ENCODE measurements around the gene TAPBP. TPM values are rescaled to one million over a fixed set of nuclear protein-coding genes. Genes with fewer than 3 reads are reported as not detected.

Gene TAPBP
- total and polyA plus RNA-seq, 2 of the 8 experiments (the other 6 are each of a cell fraction or from before 2014, with no cell fraction given) = 24.5 to 35.4 TPM

- TF ChIP-seq CEBPB (IDR thresholded peaks at IDR 0.05; ENCODE audit: low read depth, low read length) = no peak
- no peak for TF ChIP-seq KDM1A (IDR thresholded peaks at IDR 0.05; ENCODE audit: borderline replicate concordance, low read length)
- TF ChIP-seq SP1 (IDR thresholded peaks at IDR 0.05; ENCODE audit: low read depth, low read length) = no peak
- no peak for TF ChIP-seq EP300 (IDR thresholded peaks at IDR 0.05; ENCODE audit: borderline replicate concordance in 1 of 2, low read depth in 2 of 2, low read length in 2 of 2)
- TF ChIP-seq SIN3A (conservative IDR thresholded peaks at IDR 0.05 in 1 of 2, IDR thresholded peaks at IDR 0.05 in 1 of 2; ENCODE audit: low read depth in 1 of 2, low read length in 2 of 2) = no peak
These were observed 6.7 kb upstream of the TAPBP start (continued) for GRCh38 chr6:33320315-33321181.

Data from H1 (cell line).